ENCODE measurements around the gene CALCOCO2.

- TF ChIP-seq YY1 (IDR thresholded peaks at IDR 0.05; ENCODE audit: insufficient read depth, insufficient read length) (no peak), ZNF274 (IDR thresholded peaks at IDR 0.05; ENCODE audit: low read depth, low read length) (no peak), SUZ12 (IDR thresholded peaks at IDR 0.05; ENCODE audit: extremely low read depth, insufficient read depth, insufficient read length) (no peak)
Observed at GRCh38 chr17:48905987-48906515, 75.2 kb downstream of the CALCOCO2 start.
